ENCODE results near the gene SLC26A1. TPM values are rescaled to one million over a fixed set of nuclear protein-coding genes. Genes with fewer than 3 reads are reported as not detected.

Gene SLC26A1
- total and polyA plus RNA-seq, 12 donors, result 0.06 to 0.66 (median 0.33) TPM; not detected in 8

- no peak for TF ChIP-seq CTCF (IDR thresholded peaks at IDR 0.05)
- no peaks in the 10 kb centered on the region for H3K9me3 ChIP-seq
- ATAC-seq (peak in 2 of 8 donors; percentile 10 to 11), DNase-seq (no peak)
- H3K27me3 ChIP-seq, result peaks cover 52 to 96% (median 86%) of the 10 kb centered on the region in 7 donors
- H3K36me3 ChIP-seq, result no peaks in the 10 kb centered on the region
- WGBS, 2 donors, result 26 to 29% methylated on average over 59 to 62 of the region's 63 CpGs
- no peak overlapping the region for H3K27ac ChIP-seq
- peaks cover 5 to 24% (median 17%) of the 10 kb centered on the region in 9 donors for H3K4me1 ChIP-seq
- no peak overlapping the region for H3K4me3 ChIP-seq
- intact Hi-C loops (cut with DNase I), result no loop called here
Measured at GRCh38 chr4:1003271-1004070, 10.3 kb upstream of the SLC26A1 start.

- H3K9me3 ChIP-seq, result no peaks in the 10 kb centered on the region
- no peak overlapping the region for H3K27ac ChIP-seq
- intact Hi-C loops (cut with DNase I), result no loop called here
- ATAC-seq (no peak), DNase-seq (no peak)
- 4% methylated on average over 39 to 75 of the region's 75 CpGs for WGBS, 2 donors
- TF ChIP-seq CTCF (IDR thresholded peaks at IDR 0.05), result no peak
- H3K4me1 ChIP-seq, result peaks cover 5 to 29% (median 18%) of the 10 kb centered on the region in 9 donors
- H3K27me3 ChIP-seq, result peaks cover 54 to 96% (median 86%) of the 10 kb centered on the region in 7 donors
- no peak overlapping the region for H3K4me3 ChIP-seq
- H3K36me3 ChIP-seq, result no peaks in the 10 kb centered on the region
Measured at GRCh38 chr4:1002631-1003251, 9.5 kb upstream of the SLC26A1 start.

- Histone ChIP-seq H3K4me1 (peaks cover 5 to 33% (median 21%) of the 10 kb centered on the region in 9 donors), H3K9me3 (no peaks in the 10 kb centered on the region), H3K36me3 (no peaks in the 10 kb centered on the region), H3K27ac (no peak overlapping the region), H3K4me3 (no peak overlapping the region), H3K27me3 (peaks cover 60 to 96% (median 88%) of the 10 kb centered on the region in 7 donors)
- ATAC-seq, result peak in 1 of 8 donors; percentile 5
- WGBS, 2 donors, result 1 to 4% methylated on average over 52 to 54 of the region's 54 CpGs
- no peak for TF ChIP-seq CTCF (IDR thresholded peaks at IDR 0.05)
- no peak for DNase-seq
- intact Hi-C loops (cut with DNase I), result no loop called here
Measured at GRCh38 chr4:1002131-1002630, 9.0 kb upstream of the SLC26A1 start.

- peaks cover 61 to 96% (median 88%) of the 10 kb centered on the region in 7 donors for H3K27me3 ChIP-seq
- ATAC-seq, result no peak
- 17% methylated on average over 44 to 48 of the region's 48 CpGs for WGBS, 2 donors
- H3K9me3 ChIP-seq, result no peaks in the 10 kb centered on the region
- no peak overlapping the region for H3K4me3 ChIP-seq
- TF ChIP-seq CTCF (IDR thresholded peaks at IDR 0.05), result no peak
- no peak overlapping the region for H3K27ac ChIP-seq
- H3K4me1 ChIP-seq, result peaks cover 5 to 36% (median 21%) of the 10 kb centered on the region in 9 donors
- intact Hi-C loops (cut with DNase I), result no loop called here
- H3K36me3 ChIP-seq, result no peaks in the 10 kb centered on the region
- DNase-seq, result no peak
Measured at GRCh38 chr4:1001561-1002130, 8.4 kb upstream of the SLC26A1 start.
